SK-N-SH treated with all-trans-retinoic acid at 6 μM for 48 hours (cell line): ENCODE measurements around the gene EXD3.

Source experiments
- ESRRG ChIP-seq: fragments of 250-450 bp; sonication (Bioruptor Pico); IDR thresholded peaks from 2 replicates; pipeline ENCODE4 v1.6.1; 2021; ENCODE audit warnings: mild to moderate bottlenecking
- ZFP30 ChIP-seq: fragments of 450-650 bp; formaldehyde crosslinking; IDR thresholded peaks from 2 replicates; pipeline ENCODE4 v1.5.0; 2022; ENCODE audit warnings: mild to moderate bottlenecking, moderate library complexity
- ZNF8 ChIP-seq: fragments of 450-650 bp; formaldehyde crosslinking; IDR thresholded peaks from 2 replicates; pipeline ENCODE4 v1.5.0; 2020; ENCODE audit warnings: mild to moderate bottlenecking, moderate library complexity

GRCh38 chr9:137435980-137436760 lies 13.2 kb upstream of the EXD3 start:
- TF ChIP-seq ZFP30, result no peak
- TF ChIP-seq ESRRG (CRISPR knock-in tag), result no peak
- no peak for TF ChIP-seq ZNF8 (CRISPR knock-in tag)
